GM12878 (cell line): ENCODE data around the gene UBALD2.
"Not testable (repeated sequence)": the region's sequence is repeated elsewhere in the genome, so short reads cannot be mapped to it uniquely, and the experiment has no call there.

Source experiments
- GABPA ChIP-seq: IDR thresholded peaks from 2 replicates; pipeline ENCODE4 v1.6.1; 2014; ENCODE audit warnings: antibody characterized with exemption, low read depth, mild to moderate bottlenecking, inconsistent platforms
- POLR2A ChIP-seq: IDR thresholded peaks from 2 replicates; pipeline ENCODE4 v1.6.1; 2011; ENCODE audit warnings: low read depth, mild to moderate bottlenecking, low read length
- TF ChIP-seq, protein P1 (sequence below), 3 experiments: IDR thresholded peaks in 2 of 3; conservative IDR thresholded peaks in 1 of 3; 2 replicates each; pipeline ENCODE4 v1.5.1; 2011; ENCODE audit warnings: low read depth in 3 of 3, low read length in 3 of 3, mild to moderate bottlenecking in 3 of 3, control low read depth in 2 of 3, moderate library complexity in 2 of 3, inconsistent platforms in 1 of 3, mixed read lengths in 1 of 3; ENCODE audit not compliant: control insufficient read depth in 2 of 3, insufficient read depth in 1 of 3; ENCODE audit errors: extremely low read depth in 1 of 3

GRCh38 chr17:76256430-76257050, 8.6 kb upstream of the UBALD2 start:
- TF ChIP-seq, protein P1, sequence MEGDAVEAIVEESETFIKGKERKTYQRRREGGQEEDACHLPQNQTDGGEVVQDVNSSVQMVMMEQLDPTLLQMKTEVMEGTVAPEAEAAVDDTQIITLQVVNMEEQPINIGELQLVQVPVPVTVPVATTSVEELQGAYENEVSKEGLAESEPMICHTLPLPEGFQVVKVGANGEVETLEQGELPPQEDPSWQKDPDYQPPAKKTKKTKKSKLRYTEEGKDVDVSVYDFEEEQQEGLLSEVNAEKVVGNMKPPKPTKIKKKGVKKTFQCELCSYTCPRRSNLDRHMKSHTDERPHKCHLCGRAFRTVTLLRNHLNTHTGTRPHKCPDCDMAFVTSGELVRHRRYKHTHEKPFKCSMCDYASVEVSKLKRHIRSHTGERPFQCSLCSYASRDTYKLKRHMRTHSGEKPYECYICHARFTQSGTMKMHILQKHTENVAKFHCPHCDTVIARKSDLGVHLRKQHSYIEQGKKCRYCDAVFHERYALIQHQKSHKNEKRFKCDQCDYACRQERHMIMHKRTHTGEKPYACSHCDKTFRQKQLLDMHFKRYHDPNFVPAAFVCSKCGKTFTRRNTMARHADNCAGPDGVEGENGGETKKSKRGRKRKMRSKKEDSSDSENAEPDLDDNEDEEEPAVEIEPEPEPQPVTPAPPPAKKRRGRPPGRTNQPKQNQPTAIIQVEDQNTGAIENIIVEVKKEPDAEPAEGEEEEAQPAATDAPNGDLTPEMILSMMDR (IDR thresholded peaks at IDR 0.05 in 2 of 3, conservative IDR thresholded peaks at IDR 0.05 in 1 of 3; ENCODE audit: control insufficient read depth in 2 of 3, extremely low read depth in 1 of 3, insufficient read depth in 1 of 3, low read depth in 3 of 3, low read length in 3 of 3), result not testable (repeated sequence)
- not testable (repeated sequence) for TF ChIP-seq GABPA, POLR2A
